Stimulated activated CD8-positive, alpha-beta memory T cell treated with anti-CD3 and anti-CD28 coated beads, Interleukin-4, amount 100 ng/mL, for 1 hour (primary cell): ENCODE data around the gene ANKRD53.

Experiments used
- DNase-seq, 2 donors: peaks; one replicate each; pipeline ENCODE4 v3.0.0-alpha.2; 2020; ENCODE audit warnings: low read depth in 2 of 2, low spot score in 1 of 2

ANKRD53 gene

DNA sequence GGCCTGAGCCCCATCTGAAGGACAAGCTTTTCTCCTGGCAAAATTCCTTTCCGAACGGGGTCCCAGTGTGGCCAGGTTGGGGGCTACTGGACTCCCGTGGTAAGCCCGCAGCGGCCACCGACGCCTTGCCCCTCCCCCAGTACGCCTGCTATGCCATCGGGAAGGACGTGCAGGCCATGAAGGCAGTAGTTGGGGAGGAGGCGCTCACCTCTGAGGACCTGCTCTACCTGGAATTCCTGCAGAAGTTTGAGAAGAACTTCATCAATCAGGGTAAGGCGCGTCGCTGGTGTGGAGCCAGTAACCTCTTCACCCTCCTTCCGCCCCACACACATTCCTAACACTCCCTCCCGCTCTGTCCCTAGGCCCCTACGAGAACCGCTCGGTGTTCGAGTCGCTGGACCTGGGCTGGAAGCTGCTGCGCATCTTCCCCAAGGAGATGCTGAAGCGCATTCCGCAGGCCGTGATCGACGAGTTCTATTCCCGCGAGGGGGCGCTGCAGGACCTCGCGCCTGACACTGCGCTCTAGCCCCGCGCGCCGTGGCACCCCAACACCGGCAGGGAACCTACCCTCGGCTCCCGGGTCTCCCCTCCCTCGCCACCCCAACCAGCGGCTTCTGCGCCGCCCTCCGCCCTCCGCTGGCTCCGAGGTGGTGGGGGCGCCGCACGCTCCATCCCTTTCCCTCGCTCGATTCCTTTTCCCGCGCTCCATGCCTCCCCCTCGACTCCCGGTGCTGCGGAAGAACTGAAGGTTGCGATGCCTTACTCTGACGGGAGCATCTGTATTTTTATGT is 13.6 kb upstream of the ANKRD53 start:
- DNase-seq = peak; percentile 67 to 72

DNA sequence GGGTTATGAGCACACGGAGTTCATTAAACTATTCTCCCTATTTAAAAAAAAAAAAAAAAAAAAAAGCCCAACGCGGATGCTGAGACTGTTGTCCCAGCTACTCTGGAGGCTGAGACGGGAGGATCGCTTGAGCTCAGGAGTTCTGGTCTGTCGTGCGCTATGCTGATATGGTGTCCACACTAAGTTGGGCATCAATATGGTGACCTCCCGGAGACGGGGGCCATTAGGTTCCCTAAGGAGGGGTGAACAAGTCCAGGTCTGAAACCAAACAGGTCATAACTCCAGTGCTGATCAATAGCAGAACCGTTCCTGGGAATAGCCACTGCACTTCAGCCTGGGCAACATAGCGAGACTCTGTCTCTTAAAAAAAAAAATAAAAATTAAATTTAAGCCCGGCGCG is 12.9 kb upstream of the ANKRD53 start:
- DNase-seq = no peak

DNA sequence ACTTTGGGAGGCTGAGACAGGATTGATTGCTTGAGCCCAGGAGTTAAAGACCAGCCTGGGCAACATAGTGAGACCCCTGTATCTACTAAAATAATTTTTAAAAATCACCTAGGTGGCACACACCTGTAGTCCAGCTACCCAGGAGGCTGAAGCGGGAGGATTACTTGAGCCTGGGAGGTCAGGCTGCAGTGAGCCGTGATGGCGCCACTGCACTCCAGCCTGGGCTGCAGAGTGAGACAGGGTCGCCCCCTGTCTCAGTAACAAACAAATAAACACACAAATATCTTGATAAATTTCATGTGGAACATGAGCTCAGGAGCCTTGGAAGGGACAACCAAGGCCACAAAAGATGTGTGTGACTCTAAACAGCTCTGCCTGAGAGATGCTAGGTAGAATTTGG is 11.7 kb upstream of the ANKRD53 start:
- DNase-seq = no peak

DNA sequence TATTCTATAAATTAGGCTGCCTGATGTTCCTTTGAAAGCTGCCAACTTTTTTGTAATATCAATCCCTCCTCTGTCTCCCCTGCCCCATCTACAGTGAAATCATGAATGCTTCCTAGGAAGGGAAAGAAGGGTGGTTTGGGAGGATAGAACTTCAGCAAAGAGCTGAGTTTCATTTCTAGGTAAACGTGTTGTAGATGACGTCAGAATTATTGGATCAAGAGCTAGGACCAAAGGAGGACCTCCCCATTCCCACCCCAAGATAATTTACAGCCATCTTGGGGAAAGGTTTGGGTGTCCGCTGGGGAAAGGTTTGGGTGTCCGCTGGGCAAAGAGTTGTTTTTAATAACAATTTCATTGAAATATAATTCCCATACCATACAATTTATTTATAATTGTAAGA is 11.2 kb upstream of the ANKRD53 start:
- DNase-seq = no peak

DNA sequence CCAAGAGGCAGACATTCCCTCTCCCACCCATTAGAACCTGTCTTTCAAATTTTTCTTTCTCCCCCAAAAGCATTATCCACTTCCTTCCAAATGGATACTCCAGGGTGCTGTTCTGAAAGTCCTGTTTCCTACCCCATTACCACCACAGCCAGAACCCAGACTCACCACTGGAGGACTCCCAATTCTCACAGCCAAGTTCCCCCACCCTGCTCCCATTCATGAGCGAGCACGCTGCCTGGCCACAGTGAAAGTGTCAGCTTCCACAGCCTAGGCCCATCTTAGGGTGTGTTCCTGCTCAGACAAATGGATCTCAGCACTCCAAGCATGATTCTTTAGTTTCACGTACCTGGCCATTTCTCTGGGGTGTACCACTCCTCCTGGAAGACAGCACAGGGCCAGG is 3.8 kb upstream of the ANKRD53 start:
- no peak for DNase-seq

DNA sequence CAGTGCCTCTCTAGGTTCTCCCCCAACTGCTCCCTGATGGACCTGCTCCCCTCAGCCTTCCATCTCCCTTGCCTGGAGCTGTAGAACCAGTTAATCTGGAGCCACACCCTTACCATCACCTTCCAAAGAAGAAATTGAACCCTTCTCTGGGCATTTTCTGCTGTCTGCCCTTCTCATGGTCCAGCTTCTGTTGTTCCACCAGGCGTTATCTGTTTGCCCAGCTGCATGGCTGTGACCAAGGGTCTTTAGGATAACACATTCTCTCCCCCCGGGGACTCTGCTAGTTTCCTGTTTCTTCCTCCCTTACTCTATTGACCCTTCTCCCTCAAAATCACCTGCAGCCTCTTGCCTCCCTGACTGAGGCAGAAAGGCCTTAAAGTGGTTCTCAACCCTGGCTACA is 3.2 kb upstream of the ANKRD53 start:
- no peak for DNase-seq

DNA sequence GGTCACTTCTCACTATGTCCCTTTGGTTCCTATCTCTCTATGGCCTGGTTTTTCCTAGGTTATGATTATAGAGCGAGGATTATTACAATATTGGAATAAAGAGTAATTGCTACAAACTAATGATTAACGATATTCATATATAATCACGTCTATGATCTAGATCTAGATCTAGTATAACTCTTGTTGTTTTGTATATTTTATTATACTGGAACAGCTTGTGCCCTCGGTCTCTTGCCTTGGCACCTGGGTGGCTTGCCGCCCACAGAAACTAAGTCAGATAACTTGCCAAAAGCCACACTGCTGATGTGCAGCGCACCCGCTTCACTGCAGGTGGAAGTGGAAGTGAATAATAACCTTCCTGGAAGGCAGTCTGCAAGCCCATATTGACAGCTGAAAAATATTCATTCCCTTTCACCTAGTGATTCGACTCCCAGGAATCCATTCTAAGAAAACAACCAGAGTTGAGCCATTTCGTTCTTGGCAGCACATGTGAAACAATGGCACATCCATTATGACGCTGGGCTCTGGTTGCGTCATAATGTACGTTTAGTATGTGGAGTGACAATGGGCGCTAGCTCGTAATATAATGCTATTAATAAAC is 725 bp upstream of the ANKRD53 start:
- no peak for DNase-seq

DNA sequence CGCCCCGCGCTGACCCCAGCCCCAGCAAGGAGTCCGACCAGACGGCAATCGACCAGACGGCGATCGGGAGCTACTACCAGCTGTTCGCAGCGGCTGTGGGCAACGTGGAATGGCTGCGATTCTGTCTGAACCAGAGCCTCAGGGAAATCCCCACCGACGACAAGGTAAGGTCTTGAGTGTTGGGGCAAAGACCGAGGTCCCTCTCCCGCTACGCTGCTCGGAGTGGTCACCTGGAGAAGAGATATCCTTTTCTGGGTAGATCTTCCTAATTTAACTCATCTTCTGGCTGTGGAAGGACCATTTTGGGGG is 704 bp downstream of the ANKRD53 start:
- DNase-seq = no peak

DNA sequence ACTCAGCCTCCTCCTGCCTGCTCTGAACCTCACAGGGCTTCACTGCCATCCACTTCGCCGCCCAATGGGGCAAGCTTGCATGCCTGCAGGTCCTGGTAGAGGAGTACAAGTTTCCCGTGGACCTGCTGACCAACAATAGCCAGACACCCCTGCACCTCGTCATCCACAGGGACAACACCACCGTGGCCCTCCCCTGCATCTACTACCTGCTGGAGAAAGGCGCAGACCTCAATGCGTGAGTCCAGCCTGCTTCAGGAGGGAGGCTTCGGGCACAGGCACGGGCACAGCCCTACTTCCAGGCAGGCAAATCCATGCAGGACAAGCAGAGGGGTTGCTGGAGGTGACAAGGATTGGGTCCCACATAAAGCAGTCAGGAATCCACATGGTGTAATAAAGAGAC is 1.2 kb downstream of the ANKRD53 start:
- DNase-seq = no peak

DNA sequence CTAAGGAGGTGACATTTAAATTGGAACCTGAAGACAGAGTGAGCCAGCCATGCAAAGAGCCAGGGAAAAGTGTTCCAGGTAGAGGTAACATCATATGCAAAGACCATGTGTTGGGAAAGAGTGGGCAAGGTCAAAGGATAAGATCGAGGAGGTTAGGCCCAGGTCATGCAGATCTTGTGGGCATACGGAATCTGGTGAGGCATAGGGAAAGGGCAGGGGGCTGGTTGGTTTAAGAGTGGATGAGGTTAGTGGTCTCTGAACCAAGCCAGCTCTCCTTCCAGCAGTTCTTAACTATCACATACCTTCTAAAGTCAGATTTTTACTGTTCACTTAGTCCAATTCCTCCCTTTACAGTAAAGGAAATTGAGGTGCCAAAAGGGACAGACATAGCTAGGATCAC is 3.0 kb downstream of the ANKRD53 start:
- DNase-seq = no peak

DNA sequence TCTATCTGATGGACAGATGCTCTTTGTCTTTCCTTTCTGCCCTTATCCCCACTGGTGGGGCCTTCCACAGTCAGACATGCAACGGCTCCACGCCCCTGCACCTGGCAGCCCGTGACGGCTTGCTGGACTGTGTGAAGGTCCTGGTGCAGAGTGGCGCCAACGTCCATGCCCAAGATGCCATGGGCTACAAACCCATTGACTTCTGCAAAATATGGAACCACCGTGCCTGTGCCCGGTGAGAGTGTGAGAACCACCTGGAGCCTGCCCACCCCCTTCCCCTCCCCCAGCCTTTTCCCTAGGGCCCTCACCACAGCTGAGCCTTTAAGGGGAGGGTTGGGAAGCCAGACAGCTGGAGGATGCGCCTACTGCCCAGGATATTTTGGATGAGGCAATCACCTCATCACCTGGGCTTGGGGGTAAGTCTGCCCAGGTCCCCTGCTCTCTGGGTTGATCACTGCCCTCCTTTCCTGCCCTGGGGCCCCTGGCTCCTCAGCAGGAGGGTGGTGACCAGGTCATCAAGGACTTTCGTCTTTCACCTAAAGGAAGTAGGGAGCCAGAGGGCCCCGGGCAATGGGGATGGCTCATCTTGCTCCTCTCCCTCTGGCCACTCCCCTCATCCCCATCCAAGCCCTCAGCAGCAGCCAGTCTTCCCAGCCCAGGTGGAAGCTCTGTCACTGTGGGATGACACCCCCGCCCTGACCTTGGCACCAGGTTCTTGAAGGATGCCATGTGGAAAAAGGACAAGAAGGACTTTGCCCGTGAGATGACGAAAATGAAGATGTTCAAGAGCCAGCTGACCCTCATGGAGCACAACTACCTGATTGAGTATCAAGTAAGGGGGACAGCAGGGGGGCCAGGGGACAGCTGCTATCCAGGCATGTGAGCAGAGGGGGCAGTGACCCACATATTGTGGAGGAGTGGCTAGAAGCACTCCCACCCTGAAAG is 3.7 kb downstream of the ANKRD53 start:
- no peak for DNase-seq

DNA sequence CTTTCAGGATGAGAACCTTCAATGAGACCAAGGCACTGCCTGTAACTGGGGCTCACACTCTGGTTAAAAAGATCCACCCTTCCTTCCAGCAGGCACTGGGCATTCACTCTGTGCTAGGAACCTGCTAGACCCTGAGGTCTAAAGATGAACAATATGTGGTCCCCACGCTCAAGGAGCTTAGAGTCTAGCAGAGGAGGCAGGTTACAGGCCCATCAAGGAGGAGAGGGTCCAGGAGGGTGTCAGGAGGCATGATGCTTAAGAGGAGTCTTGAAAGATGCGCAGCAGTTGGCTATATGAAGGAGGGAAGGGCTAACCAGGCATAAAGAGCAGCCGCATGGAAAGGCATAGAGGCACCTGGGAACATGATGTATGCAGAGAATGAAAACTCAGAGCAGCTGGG is 4.5 kb downstream of the ANKRD53 start:
- DNase-seq = no peak

DNA sequence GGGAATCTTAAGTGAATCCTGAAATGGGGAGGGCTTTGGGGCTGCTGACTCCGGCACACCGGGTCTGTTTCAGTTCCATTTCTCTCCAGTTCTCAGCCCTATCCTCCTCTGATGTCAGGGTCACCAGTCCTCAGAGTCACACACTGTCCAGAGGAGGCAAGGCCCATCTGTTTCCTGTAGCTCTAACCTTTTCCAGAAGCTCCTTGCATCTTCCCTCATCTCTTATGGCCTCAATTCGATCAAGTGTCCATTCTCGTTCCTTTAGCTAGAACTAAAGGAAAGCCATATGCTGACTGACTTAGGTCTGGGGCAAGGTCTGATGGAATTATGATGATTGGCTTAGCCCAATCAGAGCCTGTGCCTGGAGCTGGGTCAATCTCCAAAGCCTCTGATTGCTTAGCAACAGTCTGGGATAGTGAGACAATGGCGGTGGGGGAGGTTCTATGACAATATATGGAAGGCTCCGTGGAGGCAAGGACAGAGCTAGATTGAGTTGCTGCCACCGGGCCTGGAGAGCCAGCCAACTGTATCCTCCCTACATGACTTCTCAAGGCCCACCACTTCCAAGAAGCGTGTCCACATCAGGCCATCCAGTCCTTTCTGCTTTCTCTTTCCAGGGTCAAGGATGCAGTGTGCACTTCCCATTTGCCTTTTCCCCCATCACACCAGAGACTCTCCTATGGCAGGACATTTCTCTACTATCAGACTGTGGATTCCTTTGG is 5.2 kb downstream of the ANKRD53 start:
- no peak for DNase-seq

DNA sequence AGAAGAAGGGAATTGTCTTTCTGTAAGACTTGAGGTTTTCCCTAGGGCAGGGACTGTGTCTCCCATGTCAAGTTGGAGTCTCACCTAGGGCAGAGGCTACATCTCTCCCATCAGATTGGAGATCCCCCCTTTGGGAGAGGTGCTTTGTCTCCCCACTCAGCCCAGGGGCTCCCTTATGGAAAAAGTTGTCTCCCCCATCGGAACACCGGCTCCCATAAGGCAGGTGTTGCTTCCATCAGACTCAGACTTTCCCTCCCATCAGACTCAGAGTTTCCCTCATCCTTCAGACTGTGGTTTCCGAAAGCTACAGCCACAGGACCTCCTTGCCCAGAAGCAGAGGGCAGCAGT is 5.8 kb downstream of the ANKRD53 start:
- no peak for DNase-seq

DNA sequence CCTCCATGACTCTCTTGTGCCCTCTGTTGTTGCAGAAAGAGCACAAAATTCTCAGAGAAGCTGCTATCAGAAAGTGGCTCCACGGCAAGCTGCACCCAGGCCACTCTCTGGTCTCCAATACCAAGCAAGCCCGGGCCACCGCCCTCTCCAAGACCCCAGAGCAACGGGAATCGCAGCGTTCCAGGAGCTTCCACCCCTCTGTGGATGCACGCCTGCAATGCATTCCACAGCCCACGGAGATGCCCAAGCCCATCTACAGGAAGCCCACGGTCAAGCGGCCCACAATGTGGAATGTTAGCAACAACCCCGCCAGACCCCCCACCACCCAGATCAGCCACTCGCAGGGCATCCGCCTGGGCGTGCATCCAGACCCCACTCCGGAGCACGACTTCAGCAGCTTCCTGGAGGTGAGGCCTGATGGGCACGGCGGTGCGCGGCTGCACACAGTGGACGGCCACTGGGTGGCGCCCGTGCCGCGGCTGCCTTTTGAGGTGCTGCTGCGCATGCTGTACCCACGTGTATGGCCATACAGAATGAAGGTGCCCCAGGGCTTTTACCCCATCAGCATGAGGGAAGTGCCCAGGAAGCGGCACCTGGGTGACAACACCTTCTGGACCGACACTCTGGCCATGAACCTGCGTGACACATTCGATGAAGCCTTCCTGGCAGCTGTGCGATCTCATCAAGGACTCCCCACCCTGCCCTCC is 6.3 kb downstream of the ANKRD53 start:
- peak; percentile 60 to 63 for DNase-seq

DNA sequence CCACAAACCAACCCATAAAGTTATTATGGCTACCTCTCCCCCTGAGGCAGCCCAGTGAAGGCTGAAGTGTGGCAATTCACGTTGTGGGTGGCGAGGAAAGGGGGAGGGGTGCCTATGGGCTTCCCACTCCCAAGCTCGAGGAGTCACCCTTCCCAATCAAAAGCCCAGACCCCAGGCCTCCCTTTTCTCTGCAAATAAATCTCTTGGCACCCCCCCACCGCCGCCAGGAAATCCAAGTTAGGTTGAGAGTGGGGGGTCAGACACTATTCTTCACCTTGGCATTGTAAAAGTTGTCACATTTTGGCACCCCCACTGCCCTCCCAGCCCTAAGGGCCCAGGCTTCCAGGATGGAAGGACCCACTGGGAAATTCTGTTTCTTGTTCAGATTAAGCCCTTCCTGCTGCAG is 6.9 kb downstream of the ANKRD53 start:
- DNase-seq = no peak

DNA sequence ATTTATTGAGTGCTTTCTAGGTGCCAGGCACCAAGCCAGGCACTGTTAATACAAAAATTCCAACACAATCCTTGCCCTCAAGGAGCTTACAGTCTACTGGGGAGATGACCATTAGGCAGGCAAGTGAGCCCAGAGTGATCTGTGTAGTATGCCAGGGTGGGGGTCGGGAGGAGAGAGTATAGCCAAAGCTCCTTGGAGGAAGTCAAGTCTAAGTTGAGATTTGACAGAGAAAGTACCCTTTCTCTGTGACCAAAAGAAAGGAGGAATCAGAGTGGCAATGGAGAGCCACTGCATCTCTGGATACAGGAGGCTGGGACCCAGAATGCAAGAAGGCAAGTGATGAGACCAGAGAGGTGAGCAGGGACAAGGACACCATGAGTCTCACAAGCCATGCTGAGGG is 7.5 kb downstream of the ANKRD53 start:
- no peak for DNase-seq

DNA sequence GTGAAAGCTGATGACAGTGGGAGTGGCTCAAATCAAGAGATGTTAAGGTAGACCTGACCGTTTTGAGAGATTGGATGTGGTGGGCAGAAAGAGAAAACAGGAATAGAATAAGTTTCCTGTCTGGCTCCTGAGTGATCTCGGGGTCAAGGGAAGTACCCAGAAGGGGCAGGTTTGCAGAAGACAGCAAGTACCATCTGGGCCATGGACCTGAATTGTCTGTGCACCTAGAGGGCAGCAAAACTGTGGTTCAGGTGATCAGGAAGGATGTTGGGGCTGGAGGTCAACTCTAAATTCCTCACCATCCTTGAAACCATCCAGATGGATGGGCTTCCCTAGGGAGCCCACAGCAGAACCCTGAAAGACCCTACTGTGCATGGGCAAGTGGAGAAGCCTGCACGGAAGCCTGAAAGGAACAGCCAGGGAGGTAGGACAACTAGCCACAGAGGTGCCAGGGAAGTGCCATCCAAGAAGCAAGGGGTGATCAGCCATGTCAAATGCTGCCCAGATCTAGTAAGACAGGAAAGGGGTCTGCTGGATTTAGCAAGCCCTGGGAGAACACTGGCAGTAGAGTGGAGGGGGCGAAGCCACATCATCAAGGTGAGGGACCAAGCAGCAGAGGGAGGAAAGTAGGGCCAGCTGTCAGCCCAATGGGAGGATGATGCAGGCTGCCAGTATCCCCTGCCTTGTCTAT is 8.2 kb downstream of the ANKRD53 start:
- DNase-seq = no peak

DNA sequence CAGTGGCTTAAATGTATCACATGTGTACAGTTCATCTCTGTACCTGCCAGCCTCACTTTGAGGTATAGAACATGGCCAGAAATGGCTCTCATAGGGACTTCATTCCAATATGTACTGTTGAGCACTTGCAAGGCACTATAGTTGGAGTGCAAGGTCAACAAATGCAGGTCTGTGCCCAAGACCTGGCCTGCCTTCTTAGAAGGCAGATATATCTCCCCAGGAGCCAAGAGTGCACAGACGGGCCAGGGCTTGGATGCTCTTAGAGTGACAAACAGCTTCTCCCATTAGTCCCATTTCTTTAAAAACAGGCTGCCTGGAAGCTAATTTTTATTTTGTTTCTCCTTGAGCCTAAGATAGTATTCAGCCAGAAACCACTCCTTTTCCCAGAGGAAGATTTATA is 9.0 kb downstream of the ANKRD53 start:
- DNase-seq = no peak

DNA sequence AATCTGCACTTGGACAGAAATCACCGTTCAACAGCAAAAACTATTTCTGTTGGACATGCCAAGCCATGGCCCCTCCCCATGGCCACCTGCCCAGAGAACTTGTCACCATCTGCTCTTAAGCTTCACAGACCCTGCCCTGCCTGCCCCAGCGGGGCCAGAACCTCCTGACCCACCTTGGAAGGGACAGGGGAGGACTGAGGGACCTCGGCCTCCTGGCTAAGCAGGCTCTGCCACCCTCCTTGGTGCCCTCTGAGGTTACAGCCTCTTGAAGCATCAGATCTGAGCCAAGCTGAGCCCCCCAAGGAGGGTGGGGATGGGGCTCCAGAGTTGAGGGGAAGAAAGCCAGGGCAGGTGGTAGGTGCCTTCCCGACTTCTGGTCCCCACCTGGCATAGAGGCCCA is 9.7 kb downstream of the ANKRD53 start:
- no peak for DNase-seq
